SK-N-SH (cell line): ENCODE results near the gene NCKAP5. TPM values are rescaled to one million over a fixed set of nuclear protein-coding genes. Genes with fewer than 3 reads are reported as not detected.

Experiments
- CTCF ChIA-PET: fragments of 300-600, 350-600 bp; formaldehyde crosslinking; extraction: SDS; loops from one replicate; lab custom pipeline; 2021; lab: Yijun Ruan, JAX
- POLR2A ChIA-PET: fragments of 350-600 bp; sonication (Branson Sonifier 250); formaldehyde crosslinking; extraction: SDS; loops from one replicate; lab custom pipeline; 2020; ENCODE audit warnings: antibody characterized with exemption, inconsistent platforms; lab: Yijun Ruan, JAX
- DNase-seq: peaks from one replicate; pipeline ENCODE4 v3.0.0; 2012
- H2AFZ ChIP-seq: fragments of 200-600 bp; sonication (generic); 2 replicates; pipeline ENCODE4 v1.8.1; 2016; ENCODE audit warnings: antibody characterized with exemption, mild to moderate bottlenecking, low read depth
- H3F3A ChIP-seq: fragments of 200-600 bp; sonication (generic); replicated peaks from 2 replicates; pipeline ENCODE3; 2016; ENCODE audit warnings: antibody characterized with exemption, mild to moderate bottlenecking; ENCODE audit not compliant: insufficient read depth
- H3K27ac ChIP-seq, 2 experiments: fragments of 200-500 bp in 1 of 2; fragments of 200-600 bp in 1 of 2; sonication (Bioruptor generic) in 1 of 2; sonication (generic), shearing (Covaris generic) in 1 of 2; 2 replicates each; pipeline versions ENCODE4 v1.5.1 to v1.6.1; 2014 to 2016; ENCODE audit warnings: low read depth in 2 of 2, inconsistent platforms in 1 of 2, low read length in 1 of 2, mild to moderate bottlenecking in 1 of 2, mixed read lengths in 1 of 2
- H3K27me3 ChIP-seq: fragments of 200-600 bp; sonication (generic), shearing (Covaris generic); 2 replicates; pipeline ENCODE4 v1.6.1; 2016; ENCODE audit warnings: mixed run types; ENCODE audit not compliant: insufficient read depth
- H3K36me3 ChIP-seq, 2 experiments: fragments of 200-500 bp in 1 of 2; fragments of 200-600 bp in 1 of 2; sonication (Bioruptor generic) in 1 of 2; sonication (generic) in 1 of 2; replicated peaks in 1 of 2; 2 replicates each; pipeline versions ENCODE3 to v1.5.1; 2014 to 2016; ENCODE audit warnings: low read length in 1 of 2, mild to moderate bottlenecking in 1 of 2; ENCODE audit not compliant: insufficient read depth in 2 of 2, control insufficient read depth in 1 of 2
- H3K4me1 ChIP-seq, 2 experiments: fragments of 200-500 bp in 1 of 2; fragments of 200-600 bp in 1 of 2; sonication (Bioruptor generic) in 1 of 2; sonication (generic), shearing (Covaris generic) in 1 of 2; 2 replicates each; pipeline versions ENCODE4 v1.5.1 to v1.6.1; 2014 to 2016; ENCODE audit warnings: low read depth in 1 of 2, low read length in 1 of 2, mixed run types in 1 of 2; ENCODE audit not compliant: insufficient read depth in 2 of 2, control insufficient read depth in 1 of 2
- H3K4me2 ChIP-seq: fragments of 200-600 bp; sonication (generic), shearing (Covaris generic); 2 replicates; pipeline ENCODE4 v1.6.1; 2017; ENCODE audit warnings: mixed run types
- H3K4me3 ChIP-seq, 2 experiments: fragments of 200-500 bp in 1 of 2; fragments of 200-600 bp in 1 of 2; sonication (Bioruptor generic) in 1 of 2; sonication (generic), shearing (Covaris generic) in 1 of 2; 2 replicates each; pipeline versions ENCODE4 v1.5.1 to v1.8.1; 2014 to 2016; ENCODE audit warnings: low read depth in 2 of 2, inconsistent platforms in 1 of 2, low read length in 1 of 2, mild to moderate bottlenecking in 1 of 2, mixed read lengths in 1 of 2, moderate library complexity in 1 of 2
- H3K79me2 ChIP-seq: fragments of 200-600 bp; sonication (generic); 2 replicates; pipeline ENCODE4 v1.8.1; 2017; ENCODE audit warnings: mild to moderate bottlenecking; ENCODE audit not compliant: insufficient read depth
- H3K9ac ChIP-seq: fragments of 200-600 bp; sonication (generic); 2 replicates; pipeline ENCODE4 v1.6.1; 2017; ENCODE audit warnings: mixed run types
- H3K9me2 ChIP-seq: fragments of 200-600 bp; sonication (generic); 2 replicates; pipeline ENCODE4 v1.6.1; 2017; ENCODE audit warnings: mixed run types
- H3K9me3 ChIP-seq: fragments of 200-600 bp; sonication (generic); 2 replicates; pipeline ENCODE4 v1.6.1; 2017; ENCODE audit warnings: mixed run types, mild to moderate bottlenecking, moderate library complexity
- H4K20me1 ChIP-seq: fragments of 200-600 bp; sonication (generic); 2 replicates; pipeline ENCODE4 v1.6.1; 2017; ENCODE audit warnings: mild to moderate bottlenecking, mixed run types; ENCODE audit not compliant: insufficient read depth
- CTCF ChIP-seq: fragments of 200-600 bp; sonication (generic); IDR thresholded peaks from 2 replicates; pipeline ENCODE4 v1.6.1; 2017; ENCODE audit warnings: antibody characterized with exemption, mild to moderate bottlenecking, moderate library complexity
- EP300 ChIP-seq, 2 experiments: IDR thresholded peaks; 2 replicates each; pipeline versions ENCODE4 v1.4.0 to v1.6.1; 2012; ENCODE audit warnings: borderline replicate concordance in 1 of 2, low read depth in 1 of 2, low read length in 1 of 2
- EZH2phosphoT487 ChIP-seq: fragments of 200-600 bp; sonication (generic); IDR thresholded peaks from 2 replicates; pipeline ENCODE4 v1.6.1; 2017; ENCODE audit warnings: low read depth, mixed run types, mild to moderate bottlenecking, antibody characterized with exemption, moderate library complexity, borderline replicate concordance
- FOXJ3 ChIP-seq: sonication (generic); formaldehyde crosslinking; IDR thresholded peaks from 2 replicates; pipeline ENCODE4 v1.5.1; 2020; ENCODE audit warnings: mild to moderate bottlenecking, missing genetic modification reagents
- FOXM1 ChIP-seq: IDR thresholded peaks from 2 replicates; pipeline ENCODE4 v1.4.0; 2012; ENCODE audit warnings: low read depth, mild to moderate bottlenecking
- GABPA ChIP-seq: IDR thresholded peaks from 2 replicates; pipeline ENCODE4 v1.4.0; 2012; ENCODE audit warnings: low read depth, mild to moderate bottlenecking
- GATA2 ChIP-seq: sonication (generic); formaldehyde crosslinking; IDR thresholded peaks from 2 replicates; pipeline ENCODE4 v1.5.0; 2020; ENCODE audit warnings: mild to moderate bottlenecking, missing genetic modification reagents
- JUND ChIP-seq: IDR thresholded peaks from 2 replicates; pipeline ENCODE4 v1.4.0; 2012
- MXI1 ChIP-seq: IDR thresholded peaks from 2 replicates; pipeline ENCODE4 v1.6.1; 2012; ENCODE audit warnings: mild to moderate bottlenecking, low read depth, low read length, improper control_type of control experiment
- NRF1 ChIP-seq: IDR thresholded peaks from 2 replicates; pipeline ENCODE4 v1.6.1; 2012; ENCODE audit warnings: low read depth, mild to moderate bottlenecking, low read length
- RXRA ChIP-seq: IDR thresholded peaks from 2 replicates; pipeline ENCODE4 v1.4.0; 2012; ENCODE audit warnings: low read depth, mild to moderate bottlenecking, borderline replicate concordance
- SMC3 ChIP-seq: IDR thresholded peaks from 2 replicates; pipeline ENCODE4 v1.6.1; 2012; ENCODE audit warnings: low read depth, low read length, improper control_type of control experiment
- TCF12 ChIP-seq: IDR thresholded peaks from 2 replicates; pipeline ENCODE4 v1.4.0; 2012
- TEAD4 ChIP-seq: IDR thresholded peaks from 2 replicates; pipeline ENCODE4 v1.4.0; 2012; ENCODE audit warnings: mild to moderate bottlenecking, borderline replicate concordance; ENCODE audit not compliant: insufficient read depth
- USF1 ChIP-seq: IDR thresholded peaks from 2 replicates; pipeline ENCODE4 v1.4.0; 2012; ENCODE audit warnings: low read depth, borderline replicate concordance
- YY1 ChIP-seq: IDR thresholded peaks from 2 replicates; pipeline ENCODE4 v1.4.0; 2012; ENCODE audit warnings: low read depth, mild to moderate bottlenecking
- WGBS: methylation state at CpG from one replicate; pipeline ENCODE4 v1.1.6; 2017; ENCODE audit warnings: low lambda C conversion rate; 5-methylcytosine and 5-hydroxymethylcytosine counted together
- polyA plus RNA-seq, 3 experiments: library from polyadenylated mRNA; depleted of rRNA; stranded (reverse); fragments of >200 nt; gene quantifications; 2 replicates each; pipeline ENCODE4 v1.2.3, GENCODE V29; 2012
- TF ChIP-seq, protein P1 (sequence below): fragments of 150-350 bp; IDR thresholded peaks from 2 replicates; pipeline ENCODE4 v1.6.1; 2017; ENCODE audit warnings: antibody characterized with exemption, low read length, low read depth, borderline replicate concordance
- TF ChIP-seq, protein P2 (sequence below): IDR thresholded peaks from 2 replicates; pipeline ENCODE4 v1.6.1; 2012; ENCODE audit warnings: mild to moderate bottlenecking, low read depth, low read length, moderate library complexity
- TF ChIP-seq, protein P3 (sequence below): IDR thresholded peaks from 2 replicates; pipeline ENCODE4; 2012

The NCKAP5 gene
- polyA plus RNA-seq, 1 of the 3 experiments (the other 2 are of a cell fraction): 0.02 TPM

DNA sequence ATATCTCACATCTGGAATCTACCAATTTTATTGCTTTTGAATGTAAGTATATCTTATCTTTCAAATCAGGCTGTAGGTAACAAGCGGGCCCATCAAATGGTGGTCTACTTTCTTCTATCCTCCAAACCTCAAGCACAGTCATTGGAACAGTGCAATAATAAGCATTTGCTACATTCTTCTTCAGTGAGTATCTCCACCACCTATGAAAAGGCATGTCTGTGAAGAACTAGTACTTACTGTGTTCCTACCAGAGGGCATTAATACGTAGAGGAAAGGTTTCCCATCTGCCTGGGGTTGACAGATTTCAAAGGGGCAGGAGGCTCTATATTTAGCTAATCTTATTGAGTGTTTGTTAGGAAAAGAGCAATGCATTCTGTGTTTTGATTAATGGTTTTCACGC is 411.1 kb downstream of the NCKAP5 start:
- H3K9me2 ChIP-seq: no peaks in the 10 kb centered on the region
- no peak for TF ChIP-seq GATA2 (CRISPR knock-in tag)
- TF ChIP-seq CTCF: no peak
- TF ChIP-seq FOXM1: no peak
- H4K20me1 ChIP-seq: no peaks in the 10 kb centered on the region
- no peak overlapping the region for H3K4me3 ChIP-seq
- H3K9ac ChIP-seq: no peak overlapping the region
- no peaks in the 10 kb centered on the region for H3K9me3 ChIP-seq
- no peak overlapping the region for H3K4me2 ChIP-seq
- no peaks in the 10 kb centered on the region for H3K79me2 ChIP-seq
- no peaks in the 10 kb centered on the region for H3K4me1 ChIP-seq
- POLR2A ChIA-PET: no interaction called here
- WGBS: 73% methylated on average over 3 of the region's 3 CpGs
- H3K27ac ChIP-seq: no peak overlapping the region
- no peaks in the 10 kb centered on the region for H3K27me3 ChIP-seq
- CTCF ChIA-PET: interaction anchor here (1.0 to 1.2 kb wide), 2 partner anchors 488 to 610 kb away, joined by 3 read pairs; no protein-coding TSS in a partner anchor
- no peaks in the 10 kb centered on the region for H3F3A ChIP-seq
- no peaks in the 10 kb centered on the region for H3K36me3 ChIP-seq
- DNase-seq: no peak
- H2AFZ ChIP-seq: no peak overlapping the region

GRCh38 chr2:133152801-133153200 is 415.5 kb downstream of the NCKAP5 start:
- POLR2A ChIA-PET: no interaction called here
- H3K9ac ChIP-seq: no peak overlapping the region

More at GRCh38 chr2:133152801-133153200, 415.5 kb downstream of the NCKAP5 start:
- Histone ChIP-seq H3K36me3 (no peaks in the 10 kb centered on the region), H3K9me3 (no peaks in the 10 kb centered on the region), H3F3A (no peaks in the 10 kb centered on the region), H2AFZ (no peak overlapping the region), H3K79me2 (no peaks in the 10 kb centered on the region), H3K4me1 (no peaks in the 10 kb centered on the region), H3K27ac (no peak overlapping the region), H4K20me1 (no peaks in the 10 kb centered on the region), H3K4me2 (no peak overlapping the region), H3K27me3 (no peaks in the 10 kb centered on the region), H3K4me3 (no peak overlapping the region), H3K9me2 (no peaks in the 10 kb centered on the region)
- CTCF ChIA-PET: no interaction called here
- WGBS: 19% methylated on average over 1 of the region's 1 CpG
- no peak for DNase-seq
- TF ChIP-seq, protein P1, sequence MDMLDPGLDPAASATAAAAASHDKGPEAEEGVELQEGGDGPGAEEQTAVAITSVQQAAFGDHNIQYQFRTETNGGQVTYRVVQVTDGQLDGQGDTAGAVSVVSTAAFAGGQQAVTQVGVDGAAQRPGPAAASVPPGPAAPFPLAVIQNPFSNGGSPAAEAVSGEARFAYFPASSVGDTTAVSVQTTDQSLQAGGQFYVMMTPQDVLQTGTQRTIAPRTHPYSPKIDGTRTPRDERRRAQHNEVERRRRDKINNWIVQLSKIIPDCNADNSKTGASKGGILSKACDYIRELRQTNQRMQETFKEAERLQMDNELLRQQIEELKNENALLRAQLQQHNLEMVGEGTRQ: no peak
- TF ChIP-seq RXRA: no peak
- TF ChIP-seq EP300 (IDR thresholded peaks at IDR 0.05; ENCODE audit: borderline replicate concordance in 1 of 2, low read depth in 1 of 2, low read length in 1 of 2): no peak
- TF ChIP-seq MXI1: no peak
- no peak for TF ChIP-seq JUND
- TF ChIP-seq NRF1: no peak
- no peak for TF ChIP-seq EZH2phosphoT487
- no peak for TF ChIP-seq FOXM1
- TF ChIP-seq, protein P2, sequence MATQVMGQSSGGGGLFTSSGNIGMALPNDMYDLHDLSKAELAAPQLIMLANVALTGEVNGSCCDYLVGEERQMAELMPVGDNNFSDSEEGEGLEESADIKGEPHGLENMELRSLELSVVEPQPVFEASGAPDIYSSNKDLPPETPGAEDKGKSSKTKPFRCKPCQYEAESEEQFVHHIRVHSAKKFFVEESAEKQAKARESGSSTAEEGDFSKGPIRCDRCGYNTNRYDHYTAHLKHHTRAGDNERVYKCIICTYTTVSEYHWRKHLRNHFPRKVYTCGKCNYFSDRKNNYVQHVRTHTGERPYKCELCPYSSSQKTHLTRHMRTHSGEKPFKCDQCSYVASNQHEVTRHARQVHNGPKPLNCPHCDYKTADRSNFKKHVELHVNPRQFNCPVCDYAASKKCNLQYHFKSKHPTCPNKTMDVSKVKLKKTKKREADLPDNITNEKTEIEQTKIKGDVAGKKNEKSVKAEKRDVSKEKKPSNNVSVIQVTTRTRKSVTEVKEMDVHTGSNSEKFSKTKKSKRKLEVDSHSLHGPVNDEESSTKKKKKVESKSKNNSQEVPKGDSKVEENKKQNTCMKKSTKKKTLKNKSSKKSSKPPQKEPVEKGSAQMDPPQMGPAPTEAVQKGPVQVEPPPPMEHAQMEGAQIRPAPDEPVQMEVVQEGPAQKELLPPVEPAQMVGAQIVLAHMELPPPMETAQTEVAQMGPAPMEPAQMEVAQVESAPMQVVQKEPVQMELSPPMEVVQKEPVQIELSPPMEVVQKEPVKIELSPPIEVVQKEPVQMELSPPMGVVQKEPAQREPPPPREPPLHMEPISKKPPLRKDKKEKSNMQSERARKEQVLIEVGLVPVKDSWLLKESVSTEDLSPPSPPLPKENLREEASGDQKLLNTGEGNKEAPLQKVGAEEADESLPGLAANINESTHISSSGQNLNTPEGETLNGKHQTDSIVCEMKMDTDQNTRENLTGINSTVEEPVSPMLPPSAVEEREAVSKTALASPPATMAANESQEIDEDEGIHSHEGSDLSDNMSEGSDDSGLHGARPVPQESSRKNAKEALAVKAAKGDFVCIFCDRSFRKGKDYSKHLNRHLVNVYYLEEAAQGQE: no peak
- no peak for TF ChIP-seq YY1
- TF ChIP-seq, protein P3, sequence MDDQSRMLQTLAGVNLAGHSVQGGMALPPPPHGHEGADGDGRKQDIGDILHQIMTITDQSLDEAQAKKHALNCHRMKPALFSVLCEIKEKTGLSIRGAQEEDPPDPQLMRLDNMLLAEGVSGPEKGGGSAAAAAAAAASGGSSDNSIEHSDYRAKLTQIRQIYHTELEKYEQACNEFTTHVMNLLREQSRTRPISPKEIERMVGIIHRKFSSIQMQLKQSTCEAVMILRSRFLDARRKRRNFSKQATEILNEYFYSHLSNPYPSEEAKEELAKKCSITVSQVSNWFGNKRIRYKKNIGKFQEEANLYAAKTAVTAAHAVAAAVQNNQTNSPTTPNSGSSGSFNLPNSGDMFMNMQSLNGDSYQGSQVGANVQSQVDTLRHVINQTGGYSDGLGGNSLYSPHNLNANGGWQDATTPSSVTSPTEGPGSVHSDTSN: no peak
- TF ChIP-seq USF1: no peak
- TF ChIP-seq SMC3: no peak
- no peak for TF ChIP-seq GABPA
- no peak for TF ChIP-seq FOXJ3 (CRISPR knock-in tag)
- no peak for TF ChIP-seq TCF12
- no peak for TF ChIP-seq TEAD4
